ENCODE data around the gene MOV10L1. TPM values are rescaled to one million over a fixed set of nuclear protein-coding genes. Genes with fewer than 3 reads are reported as not detected.
A peak's percentile ranks its signal among the peaks of the same experiment; 100 is the strongest.

The MOV10L1 gene
- polyA plus RNA-seq, 3 donors: 0.18 to 0.35 TPM; not detected in 1

DNA sequence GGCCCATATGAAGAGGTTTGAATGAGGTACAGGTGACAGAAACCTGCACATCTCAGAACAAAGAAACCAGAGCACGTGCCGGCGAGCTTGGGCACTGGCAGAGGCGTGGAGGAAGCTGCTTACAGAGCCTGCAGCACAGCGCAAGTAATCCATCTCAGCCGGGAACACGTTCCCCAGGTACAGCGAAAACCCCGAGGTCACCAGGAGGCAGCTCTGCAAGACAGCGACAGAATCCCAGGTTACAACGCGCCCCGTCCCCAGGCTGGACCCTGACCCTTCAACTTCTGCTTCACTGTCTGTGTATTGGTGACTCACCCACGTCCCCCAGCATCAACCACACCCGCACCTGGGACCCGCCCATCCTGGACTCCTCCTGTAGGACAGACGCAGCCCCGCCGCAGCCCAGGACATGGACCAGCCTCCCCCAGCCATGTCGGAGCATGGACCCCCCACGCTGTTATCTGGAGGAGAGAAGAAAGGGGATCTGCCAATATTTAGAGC lies 6.8 kb upstream of the MOV10L1 start:
- Histone ChIP-seq H3K79me2 (ENCODE audit: insufficient read depth, low read length) (peaks cover 6% of the 10 kb centered on the region), H3K36me3 (replicated peaks in 1 of 2; ENCODE audit: control insufficient read depth in 1 of 2, insufficient read depth in 2 of 2, low read length in 2 of 2) (no peaks in the 10 kb centered on the region), H3K27ac (ENCODE audit: low read depth in 1 of 2, low read length in 2 of 2) (no peak overlapping the region), H3K4me1 (ENCODE audit: control insufficient read depth in 1 of 2, insufficient read depth in 2 of 2, low read length in 2 of 2) (peaks cover 0 to 16% of the 10 kb centered on the region in 2 donors), H2AFZ (ENCODE audit: insufficient read depth, low read depth, low read length, poor library complexity, severe bottlenecking) (no peak overlapping the region), H3K27me3 (ENCODE audit: control insufficient read depth in 2 of 2, insufficient read depth in 2 of 2, low read length in 2 of 2) (no peaks in the 10 kb centered on the region), H3K9me3 (replicated peaks in 1 of 2; ENCODE audit: control insufficient read depth in 1 of 2, insufficient read depth in 1 of 2, low read length in 2 of 2) (peaks cover 14 to 15% of the 10 kb centered on the region in 2 donors), H3K4me3 (replicated peaks in 1 of 3; ENCODE audit: low read depth in 2 of 3, low read length in 3 of 3) (no peak overlapping the region), H4K20me1 (ENCODE audit: insufficient read depth, low read length) (no peaks in the 10 kb centered on the region), H3K9ac (ENCODE audit: insufficient read depth, low read length, poor library complexity, severe bottlenecking) (no peak overlapping the region), H3K4me2 (replicated peaks; ENCODE audit: extremely low read depth, low read length, poor library complexity, severe bottlenecking) (no peak overlapping the region)
- Mint-ChIP-seq H3K27me3 (ENCODE audit: low read depth in 3 of 3) (peaks cover 2 to 4% (median 3%) of the 10 kb centered on the region in 3 donors), H3K4me1 (peaks cover 4% of the 10 kb centered on the region), H3K36me3 (peaks cover 15 to 19% of the 10 kb centered on the region in 2 donors), H3K27ac (peak overlapping the region in 1 of 7 donors; percentile 64), H3K9me3 (peaks cover 0 to 16% (median 14%) of the 10 kb centered on the region in 7 donors), H3K4me3 (no peak overlapping the region)
- 95% methylated on average over 13 of the region's 21 CpGs for WGBS (ENCODE audit: insufficient coverage)
- TF ChIP-seq, protein P1, sequence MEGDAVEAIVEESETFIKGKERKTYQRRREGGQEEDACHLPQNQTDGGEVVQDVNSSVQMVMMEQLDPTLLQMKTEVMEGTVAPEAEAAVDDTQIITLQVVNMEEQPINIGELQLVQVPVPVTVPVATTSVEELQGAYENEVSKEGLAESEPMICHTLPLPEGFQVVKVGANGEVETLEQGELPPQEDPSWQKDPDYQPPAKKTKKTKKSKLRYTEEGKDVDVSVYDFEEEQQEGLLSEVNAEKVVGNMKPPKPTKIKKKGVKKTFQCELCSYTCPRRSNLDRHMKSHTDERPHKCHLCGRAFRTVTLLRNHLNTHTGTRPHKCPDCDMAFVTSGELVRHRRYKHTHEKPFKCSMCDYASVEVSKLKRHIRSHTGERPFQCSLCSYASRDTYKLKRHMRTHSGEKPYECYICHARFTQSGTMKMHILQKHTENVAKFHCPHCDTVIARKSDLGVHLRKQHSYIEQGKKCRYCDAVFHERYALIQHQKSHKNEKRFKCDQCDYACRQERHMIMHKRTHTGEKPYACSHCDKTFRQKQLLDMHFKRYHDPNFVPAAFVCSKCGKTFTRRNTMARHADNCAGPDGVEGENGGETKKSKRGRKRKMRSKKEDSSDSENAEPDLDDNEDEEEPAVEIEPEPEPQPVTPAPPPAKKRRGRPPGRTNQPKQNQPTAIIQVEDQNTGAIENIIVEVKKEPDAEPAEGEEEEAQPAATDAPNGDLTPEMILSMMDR (IDR thresholded peaks at IDR 0.05): no peak
- intact Hi-C loops (cut with micrococcal nuclease): no loop called here
- DNase-seq: no peak

DNA sequence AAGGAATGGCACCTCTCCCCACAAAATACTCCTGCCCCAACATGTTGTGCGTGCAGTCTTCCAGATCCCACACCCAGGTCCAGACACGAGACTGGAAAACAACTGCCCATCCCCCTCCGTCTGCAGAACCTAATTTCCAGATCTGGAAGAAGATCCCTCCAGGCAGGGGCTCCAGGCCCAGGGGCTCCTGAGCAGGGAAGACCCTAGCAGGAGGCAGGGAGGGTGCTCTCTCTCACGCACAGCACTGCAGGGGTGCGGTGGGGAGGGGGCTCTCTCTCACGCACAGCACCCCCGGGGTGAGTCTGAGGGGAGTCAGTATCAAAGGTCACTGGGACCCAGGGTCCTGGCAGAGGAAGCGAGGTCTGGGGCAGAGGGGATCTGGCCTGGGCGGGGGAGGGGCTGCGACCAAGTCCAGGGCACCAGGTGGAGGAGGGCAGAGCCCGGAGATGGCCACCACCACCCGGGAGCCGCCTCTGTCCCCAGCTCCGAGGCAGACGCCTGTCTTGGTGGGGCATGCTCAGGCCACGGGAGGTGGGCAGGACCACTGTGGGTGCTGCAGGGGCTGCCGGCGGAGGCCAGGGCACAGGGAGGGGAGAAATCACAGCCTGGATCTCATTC lies 6.2 kb upstream of the MOV10L1 start:
- Histone ChIP-seq H3K4me2 (replicated peaks; ENCODE audit: extremely low read depth, low read length, poor library complexity, severe bottlenecking) (no peak overlapping the region), H3K36me3 (replicated peaks in 1 of 2; ENCODE audit: control insufficient read depth in 1 of 2, insufficient read depth in 2 of 2, low read length in 2 of 2) (no peaks in the 10 kb centered on the region), H2AFZ (ENCODE audit: insufficient read depth, low read depth, low read length, poor library complexity, severe bottlenecking) (no peak overlapping the region), H3K79me2 (ENCODE audit: insufficient read depth, low read length) (peaks cover 6% of the 10 kb centered on the region), H3K4me1 (ENCODE audit: control insufficient read depth in 1 of 2, insufficient read depth in 2 of 2, low read length in 2 of 2) (peaks cover 0 to 16% of the 10 kb centered on the region in 2 donors), H3K9ac (ENCODE audit: insufficient read depth, low read length, poor library complexity, severe bottlenecking) (no peak overlapping the region), H4K20me1 (ENCODE audit: insufficient read depth, low read length) (no peaks in the 10 kb centered on the region), H3K4me3 (replicated peaks in 1 of 3; ENCODE audit: low read depth in 2 of 3, low read length in 3 of 3) (no peak overlapping the region), H3K9me3 (replicated peaks in 1 of 2; ENCODE audit: control insufficient read depth in 1 of 2, insufficient read depth in 1 of 2, low read length in 2 of 2) (peaks cover 15% of the 10 kb centered on the region in 2 donors), H3K27me3 (ENCODE audit: control insufficient read depth in 2 of 2, insufficient read depth in 2 of 2, low read length in 2 of 2) (no peaks in the 10 kb centered on the region), H3K27ac (ENCODE audit: low read depth in 1 of 2, low read length in 2 of 2) (no peak overlapping the region)
- peaks cover 2 to 4% (median 3%) of the 10 kb centered on the region in 3 donors for H3K27me3 Mint-ChIP-seq (ENCODE audit: low read depth in 3 of 3)
- intact Hi-C loops (cut with micrococcal nuclease): no loop called here
- H3K9me3 Mint-ChIP-seq: peaks cover 0 to 20% (median 17%) of the 10 kb centered on the region in 7 donors
- peaks cover 13 to 19% of the 10 kb centered on the region in 2 donors for H3K36me3 Mint-ChIP-seq
- peaks cover 4% of the 10 kb centered on the region for H3K4me1 Mint-ChIP-seq
- H3K27ac Mint-ChIP-seq: peak overlapping the region in 1 of 7 donors; percentile 25
- WGBS (ENCODE audit: insufficient coverage): 54% methylated on average over 14 of the region's 18 CpGs
- TF ChIP-seq, protein P1 (IDR thresholded peaks at IDR 0.05): no peak
- no peak for DNase-seq
- peak overlapping the region in 1 of 2 donors; percentile 35 for H3K4me3 Mint-ChIP-seq

All from CD14-positive monocyte (primary cell).